ENCODE data around the gene MPLKIP. TPM values are rescaled to one million over a fixed set of nuclear protein-coding genes. Genes with fewer than 3 reads are reported as not detected.

The MPLKIP gene
- total RNA-seq, 2 experiments from 2014 or later, result 14.3 to 14.9 TPM

- ATAC-seq (ENCODE audit: poor library complexity) (no peak), DNase-seq (no peak)
- H3K4me1 ChIP-seq (ENCODE audit: insufficient read depth, low read length), result peaks cover 7% of the 10 kb centered on the region
- intact Hi-C loops (cut with DNase I, micrococcal nuclease), result loop anchor here in 1 of 2 experiments (5.0 to 10.0 kb wide), 2 partner anchors 407 to 1224 kb away; no protein-coding TSS in a partner anchor
- POLR2A ChIA-PET, result no interaction called here
- peaks cover 5% of the 10 kb centered on the region for H3K4me1 Mint-ChIP-seq (ENCODE audit: low read depth)
- peaks cover 10% of the 10 kb centered on the region for H3K36me3 Mint-ChIP-seq (ENCODE audit: low read depth)
- H3K4me3 ChIP-seq (ENCODE audit: low read length), result no peak overlapping the region
- no peak overlapping the region for H3K4me3 Mint-ChIP-seq
- H3K27ac ChIP-seq (ENCODE audit: low read depth in 1 of 2, low read length in 2 of 2), result no peak overlapping the region
- H3K27ac Mint-ChIP-seq, result no peak overlapping the region
- no peaks in the 10 kb centered on the region for H3K9me3 Mint-ChIP-seq
- CTCF ChIA-PET, result no interaction called here
- peaks cover 0 to 3% of the 10 kb centered on the region in 2 experiments for H3K9me3 ChIP-seq (ENCODE audit: control insufficient read depth in 1 of 2, insufficient read depth in 1 of 2, low read length in 2 of 2)
- H3K27me3 ChIP-seq (ENCODE audit: control insufficient read depth in 1 of 2, insufficient read depth in 2 of 2, low read length in 2 of 2), result no peaks in the 10 kb centered on the region
- no peaks in the 10 kb centered on the region for H3K36me3 ChIP-seq (ENCODE audit: insufficient read depth, low read length)
- TF ChIP-seq CTCF (IDR thresholded peaks at IDR 0.05), result no peak
- H3K27me3 Mint-ChIP-seq, result peaks cover 20% of the 10 kb centered on the region
These were observed 4.6 kb upstream of the MPLKIP start for GRCh38 chr7:40138973-40139372.

- H3K27me3 Mint-ChIP-seq, result peaks cover 13% of the 10 kb centered on the region
- H3K4me1 Mint-ChIP-seq (ENCODE audit: low read depth), result peaks cover 19% of the 10 kb centered on the region
- Histone ChIP-seq H3K4me1 (ENCODE audit: insufficient read depth, low read length) (peaks cover 7% of the 10 kb centered on the region), H3K4me3 (ENCODE audit: low read length) (no peak overlapping the region), H3K9me3 (ENCODE audit: control insufficient read depth in 1 of 2, insufficient read depth in 1 of 2, low read length in 2 of 2) (peaks cover 0 to 3% of the 10 kb centered on the region in 2 experiments), H3K36me3 (ENCODE audit: insufficient read depth, low read length) (no peaks in the 10 kb centered on the region), H3K27me3 (ENCODE audit: control insufficient read depth in 1 of 2, insufficient read depth in 2 of 2, low read length in 2 of 2) (no peaks in the 10 kb centered on the region), H3K27ac (ENCODE audit: low read depth in 1 of 2, low read length in 2 of 2) (no peak overlapping the region)
- POLR2A ChIA-PET, result no interaction called here
- CTCF ChIA-PET, result no interaction called here
- DNase-seq (no peak), ATAC-seq (ENCODE audit: poor library complexity) (no peak)
- peak overlapping the region; percentile 50 for H3K4me3 Mint-ChIP-seq
- peaks cover 15% of the 10 kb centered on the region for H3K36me3 Mint-ChIP-seq (ENCODE audit: low read depth)
- H3K27ac Mint-ChIP-seq, result no peak overlapping the region
- TF ChIP-seq CTCF (IDR thresholded peaks at IDR 0.05), result no peak
- H3K9me3 Mint-ChIP-seq, result no peaks in the 10 kb centered on the region
- intact Hi-C loops (cut with DNase I, micrococcal nuclease), result loop anchor here in 1 of 2 experiments (5.0 to 10.0 kb wide), 2 partner anchors 405 to 1223 kb away; no protein-coding TSS in a partner anchor
These were observed 3.1 kb upstream of the MPLKIP start for GRCh38 chr7:40137563-40137962.

GRCh38 chr7:40135317-40135610 lies 842 bp upstream of the MPLKIP start:
- peak overlapping the region; percentile 100 for H3K4me3 Mint-ChIP-seq
- Histone ChIP-seq H3K27ac (ENCODE audit: low read depth in 1 of 2, low read length in 2 of 2) (no peak overlapping the region), H3K27me3 (ENCODE audit: control insufficient read depth in 1 of 2, insufficient read depth in 2 of 2, low read length in 2 of 2) (no peaks in the 10 kb centered on the region), H3K4me1 (ENCODE audit: insufficient read depth, low read length) (peaks cover 15% of the 10 kb centered on the region), H3K36me3 (ENCODE audit: insufficient read depth, low read length) (no peaks in the 10 kb centered on the region), H3K4me3 (ENCODE audit: low read length) (peak overlapping the region; percentile 92), H3K9me3 (ENCODE audit: control insufficient read depth in 1 of 2, insufficient read depth in 1 of 2, low read length in 2 of 2) (peaks cover 0 to 3% of the 10 kb centered on the region in 2 experiments)
- peaks cover 22% of the 10 kb centered on the region for H3K36me3 Mint-ChIP-seq (ENCODE audit: low read depth)
- ChIA-PET CTCF (interaction anchor here (0.7 to 2.0 kb wide), 18 partner anchors 8 to 1226 kb away, joined by 3 to 17 read pairs (median 3); partner anchors contain the start of genes CDK13, RALA, VPS41 and YAE1), POLR2A (interaction anchor here (0.7 to 2.9 kb wide), 7 partner anchors 18 to 1226 kb away, joined by 3 to 41 read pairs (median 3); partner anchors contain the start of genes CDK13 and VPS41)
- DNase-seq, result peak in 1 of 14 experiments; percentile 3
- no peak for TF ChIP-seq CTCF (IDR thresholded peaks at IDR 0.05)
- peak overlapping the region; percentile 97 for H3K27ac Mint-ChIP-seq
- ATAC-seq (ENCODE audit: poor library complexity), result no peak
- intact Hi-C loops (cut with DNase I, micrococcal nuclease), result loop anchor here in 1 of 2 experiments (2.0 to 10.0 kb wide), 3 partner anchors 403 to 1220 kb away; no protein-coding TSS in a partner anchor
- H3K9me3 Mint-ChIP-seq, result no peaks in the 10 kb centered on the region
- peaks cover 3% of the 10 kb centered on the region for H3K27me3 Mint-ChIP-seq
- H3K4me1 Mint-ChIP-seq (ENCODE audit: low read depth), result peaks cover 40% of the 10 kb centered on the region
